GM12801 (cell line): ENCODE data around the gene CAMK1D.

Source experiments
- CTCF ChIP-seq: IDR thresholded peaks from one replicate; pipeline ENCODE4 v1.5.1; 2011; ENCODE audit warnings: control low read depth; ENCODE audit not compliant: insufficient read length; ENCODE audit errors: extremely low read depth

The CAMK1D gene

GRCh38 chr10:12382956-12383531 lies 33.7 kb downstream of the CAMK1D start:
- TF ChIP-seq CTCF = no peak

GRCh38 chr10:12384906-12385305 lies 35.6 kb downstream of the CAMK1D start:
- no peak for TF ChIP-seq CTCF

GRCh38 chr10:12387561-12388210 lies 38.3 kb downstream of the CAMK1D start:
- TF ChIP-seq CTCF = no peak

GRCh38 chr10:12388671-12389070 lies 39.3 kb downstream of the CAMK1D start:
- no peak for TF ChIP-seq CTCF

- TF ChIP-seq CTCF = no peak
These were observed 39.9 kb downstream of the CAMK1D start for GRCh38 chr10:12389154-12389734.

- TF ChIP-seq CTCF = no peak
These were observed 41.4 kb downstream of the CAMK1D start for GRCh38 chr10:12390733-12391132.

GRCh38 chr10:12391206-12391605 lies 41.9 kb downstream of the CAMK1D start:
- TF ChIP-seq CTCF = no peak
